Activated T-cell treated with anti-CD3 and anti-CD28 coated beads, Interleukin-2, amount 50 U/mL, for 72 hours (primary cell): ENCODE measurements around the gene IZUMO4. TPM values are rescaled to one million over a fixed set of nuclear protein-coding genes. Genes with fewer than 3 reads are reported as not detected.

Source experiments
- ATAC-seq, 2 donors: fragments of 150-1000 bp; cut with Tn5 transposase; replicated peaks in 1 of 2; 2 replicates each; pipeline ENCODE4 v1.10.0; 2021; ENCODE audit warnings: moderate library complexity in 2 of 2, mild to moderate bottlenecking in 1 of 2
- DNase-seq, 2 donors: peaks; one replicate each; pipeline ENCODE4 v3.0.0; 2021 to 2022; ENCODE audit warnings: mixed read lengths in 1 of 2
- H3K27ac Mint-ChIP-seq: one replicate; pipeline ENCODE4 v1.8.0; 2022; ENCODE audit warnings: mild to moderate bottlenecking, moderate library complexity, mixed read lengths
- H3K27me3 Mint-ChIP-seq: one replicate; pipeline ENCODE4 v1.8.0; 2022; ENCODE audit warnings: low read depth, mixed read lengths
- H3K36me3 Mint-ChIP-seq, 2 donors: one replicate each; pipeline ENCODE4 v1.8.0; 2022; ENCODE audit warnings: mixed read lengths in 2 of 2, mild to moderate bottlenecking in 1 of 2; ENCODE audit not compliant: insufficient read depth in 2 of 2
- H3K4me1 Mint-ChIP-seq: one replicate; pipeline ENCODE4 v1.8.0; 2022; ENCODE audit warnings: low read depth, mixed read lengths
- H3K4me3 Mint-ChIP-seq, 2 donors: one replicate each; pipeline ENCODE4 v1.8.0; 2022; ENCODE audit warnings: mild to moderate bottlenecking in 2 of 2, mixed read lengths in 2 of 2, moderate library complexity in 2 of 2
- H3K9me3 Mint-ChIP-seq, 2 donors: one replicate each; pipeline ENCODE4 v1.8.0; 2022; ENCODE audit warnings: mixed read lengths in 2 of 2
- total RNA-seq, 2 donors: library from RNA; stranded (reverse); gene quantifications; one replicate each; pipeline ENCODE4 v1.2.3, GENCODE V29; 2022

The IZUMO4 gene
- total RNA-seq, 2 donors from 2014 or later: 28.5 to 36.9 TPM

- DNase-seq (peak; percentile 49 to 56), ATAC-seq (peak; percentile 0 to 2)
- H3K4me1 Mint-ChIP-seq: peaks cover 30% of the 10 kb centered on the region
- no peaks in the 10 kb centered on the region for H3K27me3 Mint-ChIP-seq
- no peaks in the 10 kb centered on the region for H3K9me3 Mint-ChIP-seq
- peaks cover 14 to 15% of the 10 kb centered on the region in 2 donors for H3K36me3 Mint-ChIP-seq
- H3K27ac Mint-ChIP-seq: no peak overlapping the region
- peak overlapping the region; percentile 90 to 91 for H3K4me3 Mint-ChIP-seq
Observed at GRCh38 chr19:2097203-2097885, 629 bp downstream of the IZUMO4 start.

- H3K36me3 Mint-ChIP-seq: peaks cover 14 to 15% of the 10 kb centered on the region in 2 donors
- ATAC-seq: no peak
- peaks cover 25% of the 10 kb centered on the region for H3K4me1 Mint-ChIP-seq
- H3K27me3 Mint-ChIP-seq: no peaks in the 10 kb centered on the region
- H3K27ac Mint-ChIP-seq: no peak overlapping the region
- H3K9me3 Mint-ChIP-seq: no peaks in the 10 kb centered on the region
- peak overlapping the region; percentile 90 to 91 for H3K4me3 Mint-ChIP-seq
- no peak for DNase-seq
Observed at GRCh38 chr19:2097886-2098327, 1.2 kb downstream of the IZUMO4 start.

DNA sequence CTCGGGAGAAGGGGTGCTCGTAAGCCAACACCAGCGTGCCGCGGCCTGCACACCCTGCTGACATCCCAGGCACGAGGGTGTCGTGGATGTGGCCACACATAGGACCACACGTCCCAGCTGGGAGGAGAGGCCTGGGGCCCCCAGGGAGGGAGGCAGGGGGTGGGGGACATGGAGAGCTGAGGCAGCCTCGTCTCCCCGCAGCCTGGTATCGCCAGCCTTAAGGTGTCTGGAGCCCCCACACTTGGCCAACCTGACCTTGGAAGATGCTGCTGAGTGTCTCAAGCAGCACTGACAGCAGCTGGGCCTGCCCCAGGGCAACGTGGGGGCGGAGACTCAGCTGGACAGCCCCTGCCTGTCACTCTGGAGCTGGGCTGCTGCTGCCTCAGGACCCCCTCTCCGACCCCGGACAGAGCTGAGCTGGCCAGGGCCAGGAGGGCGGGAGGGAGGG, 2.4 kb downstream of the IZUMO4 start:
- no peaks in the 10 kb centered on the region for H3K27me3 Mint-ChIP-seq
- DNase-seq: no peak
- no peak overlapping the region for H3K27ac Mint-ChIP-seq
- H3K36me3 Mint-ChIP-seq: peaks cover 18 to 19% of the 10 kb centered on the region in 2 donors
- no peak overlapping the region for H3K4me3 Mint-ChIP-seq
- ATAC-seq: no peak
- H3K4me1 Mint-ChIP-seq: peaks cover 13% of the 10 kb centered on the region
- H3K9me3 Mint-ChIP-seq: peaks cover 0 to 4% of the 10 kb centered on the region in 2 donors

GRCh38 chr19:2099937-2100718, 3.4 kb downstream of the IZUMO4 start:
- peaks cover 2% of the 10 kb centered on the region for H3K4me1 Mint-ChIP-seq
- ATAC-seq (no peak), DNase-seq (no peak)
- H3K9me3 Mint-ChIP-seq: peaks cover 0 to 6% of the 10 kb centered on the region in 2 donors
- no peaks in the 10 kb centered on the region for H3K27me3 Mint-ChIP-seq
- no peak overlapping the region for H3K27ac Mint-ChIP-seq
- H3K36me3 Mint-ChIP-seq: peaks cover 15 to 20% of the 10 kb centered on the region in 2 donors
- H3K4me3 Mint-ChIP-seq: no peak overlapping the region

GRCh38 chr19:2100719-2101061, 4.0 kb downstream of the IZUMO4 start:
- DNase-seq: no peak
- Mint-ChIP-seq H3K27me3 (no peaks in the 10 kb centered on the region), H3K9me3 (peaks cover 0 to 6% of the 10 kb centered on the region in 2 donors), H3K4me1 (no peaks in the 10 kb centered on the region), H3K4me3 (no peak overlapping the region), H3K36me3 (peaks cover 16 to 22% of the 10 kb centered on the region in 2 donors), H3K27ac (no peak overlapping the region)
- no peak for ATAC-seq

- H3K4me1 Mint-ChIP-seq: no peaks in the 10 kb centered on the region
- H3K27me3 Mint-ChIP-seq: no peaks in the 10 kb centered on the region
- H3K4me3 Mint-ChIP-seq: no peak overlapping the region
- DNase-seq (no peak), ATAC-seq (no peak)
- no peak overlapping the region for H3K27ac Mint-ChIP-seq
- peaks cover 19 to 29% of the 10 kb centered on the region in 2 donors for H3K36me3 Mint-ChIP-seq
- peaks cover 0 to 7% of the 10 kb centered on the region in 2 donors for H3K9me3 Mint-ChIP-seq
Observed at GRCh38 chr19:2101417-2102335, 5.0 kb downstream of the IZUMO4 start.

- ATAC-seq: no peak
- Mint-ChIP-seq H3K36me3 (peaks cover 22 to 38% of the 10 kb centered on the region in 2 donors), H3K4me1 (no peaks in the 10 kb centered on the region), H3K4me3 (no peak overlapping the region), H3K27ac (no peak overlapping the region), H3K9me3 (peaks cover 0 to 7% of the 10 kb centered on the region in 2 donors), H3K27me3 (no peaks in the 10 kb centered on the region)
- DNase-seq: no peak
Observed at GRCh38 chr19:2103045-2103707, 6.5 kb downstream of the IZUMO4 start.

GRCh38 chr19:2108251-2109016, 11.7 kb downstream of the IZUMO4 start:
- Mint-ChIP-seq H3K4me3 (no peak overlapping the region), H3K9me3 (peaks cover 0 to 7% of the 10 kb centered on the region in 2 donors), H3K27ac (no peak overlapping the region), H3K27me3 (no peaks in the 10 kb centered on the region), H3K36me3 (peaks cover 20 to 37% of the 10 kb centered on the region in 2 donors), H3K4me1 (no peaks in the 10 kb centered on the region)
- ATAC-seq: peak in 1 of 2 donors; percentile 18
- DNase-seq: no peak

DNA sequence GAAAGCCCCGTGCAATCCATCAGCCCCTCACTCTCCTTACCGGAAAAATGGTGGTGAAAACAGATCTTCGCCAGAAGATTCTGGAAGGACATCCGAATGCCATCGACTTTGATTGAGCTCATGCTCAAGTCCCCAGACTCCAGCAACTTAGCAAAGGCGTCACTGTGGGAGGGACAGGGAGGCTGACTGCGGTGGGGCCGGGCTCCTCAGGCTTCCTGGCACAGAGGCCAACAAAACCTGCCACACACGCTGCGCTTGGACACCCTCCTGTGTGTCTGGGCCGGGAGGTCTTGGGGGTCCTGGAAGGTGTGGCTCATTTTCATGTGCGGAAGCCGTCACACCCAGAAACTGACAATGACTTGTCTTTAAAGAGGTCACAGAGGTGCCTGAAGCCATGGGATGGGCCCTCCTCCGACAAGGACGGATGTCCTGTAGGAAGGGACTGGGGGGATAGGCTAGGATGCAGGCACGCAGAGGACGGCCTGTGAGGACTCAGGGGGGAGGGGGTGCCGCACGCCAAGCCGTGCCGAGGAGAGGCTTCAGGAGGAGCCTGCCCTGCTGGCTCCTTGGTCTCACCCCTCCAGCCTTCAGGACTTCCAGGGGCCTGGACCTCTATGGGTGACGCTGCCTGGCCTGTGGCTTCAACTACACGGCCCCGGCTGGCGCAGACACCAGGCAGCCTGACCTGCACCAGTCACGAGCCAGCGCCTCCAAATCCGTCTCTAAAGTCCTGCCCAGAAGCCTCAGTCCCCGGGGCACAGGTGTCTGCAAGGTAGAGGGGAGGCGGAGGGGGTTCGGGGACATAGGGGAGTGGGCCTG, 12.5 kb downstream of the IZUMO4 start:
- no peaks in the 10 kb centered on the region for H3K4me1 Mint-ChIP-seq
- H3K27me3 Mint-ChIP-seq: no peaks in the 10 kb centered on the region
- H3K4me3 Mint-ChIP-seq: no peak overlapping the region
- H3K27ac Mint-ChIP-seq: no peak overlapping the region
- ATAC-seq (no peak), DNase-seq (no peak)
- peaks cover 14 to 35% of the 10 kb centered on the region in 2 donors for H3K36me3 Mint-ChIP-seq
- H3K9me3 Mint-ChIP-seq: peaks cover 0 to 2% of the 10 kb centered on the region in 2 donors

DNA sequence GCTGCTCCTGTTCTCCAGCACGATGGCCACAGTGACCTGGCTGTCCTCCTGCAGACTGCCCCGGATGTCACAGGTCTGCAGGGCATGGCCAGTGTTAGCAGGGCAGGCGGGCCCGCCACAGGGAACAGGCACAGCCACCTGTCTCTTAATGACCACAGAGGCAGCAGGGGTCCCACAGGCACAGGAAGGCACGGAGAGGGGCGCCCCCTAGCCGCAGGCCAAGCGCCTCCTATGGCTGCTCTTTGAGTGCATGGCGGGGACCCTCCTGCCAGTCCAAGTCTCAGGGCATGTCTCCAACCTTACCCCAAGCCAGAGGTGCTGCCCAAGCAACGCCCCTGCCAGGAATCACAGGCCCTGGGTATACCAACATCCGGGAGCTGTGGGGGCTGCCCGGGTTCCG, 14.1 kb downstream of the IZUMO4 start:
- Mint-ChIP-seq H3K27me3 (no peaks in the 10 kb centered on the region), H3K27ac (no peak overlapping the region), H3K36me3 (peaks cover 9 to 28% of the 10 kb centered on the region in 2 donors), H3K4me3 (no peak overlapping the region), H3K4me1 (no peaks in the 10 kb centered on the region), H3K9me3 (peaks cover 0 to 2% of the 10 kb centered on the region in 2 donors)
- DNase-seq: no peak
- ATAC-seq: no peak

GRCh38 chr19:2111425-2111824, 14.7 kb downstream of the IZUMO4 start:
- no peak overlapping the region for H3K27ac Mint-ChIP-seq
- peaks cover 0 to 2% of the 10 kb centered on the region in 2 donors for H3K9me3 Mint-ChIP-seq
- H3K36me3 Mint-ChIP-seq: peaks cover 8 to 23% of the 10 kb centered on the region in 2 donors
- no peaks in the 10 kb centered on the region for H3K27me3 Mint-ChIP-seq
- ATAC-seq (no peak), DNase-seq (no peak)
- H3K4me3 Mint-ChIP-seq: no peak overlapping the region
- H3K4me1 Mint-ChIP-seq: no peaks in the 10 kb centered on the region
